Body of pancreas (tissue), 4 donors: ENCODE data around the gene GALNT17. TPM values are rescaled to one million over a fixed set of nuclear protein-coding genes. Genes with fewer than 3 reads are reported as not detected.

ENCODE experiments used
- ATAC-seq: fragments of 150-250 bp; one replicate; pipeline ENCODE4 v1.9.1; 2016
- DNase-seq, 4 donors: peaks; one replicate each; pipeline ENCODE4 v3.0.0-alpha.2; 2019
- H3K27ac ChIP-seq, 4 donors: fragments of 200-600 bp; sonication (generic); 1 replicate in 3 of 4; 2 replicates in 1 of 4; pipeline versions ENCODE4 v1.5.1 to v1.6.1; 2016 to 2019; ENCODE audit warnings: mild to moderate bottlenecking in 1 of 4, mixed read lengths in 1 of 4, moderate library complexity in 1 of 4
- H3K27me3 ChIP-seq, 2 donors: fragments of 200-600 bp; sonication (generic); one replicate each; pipeline ENCODE4 v1.6.0; 2016; ENCODE audit warnings: mild to moderate bottlenecking in 1 of 2
- H3K36me3 ChIP-seq, 2 donors: fragments of 200-600 bp; sonication (generic); replicated peaks in 1 of 2; 2 replicates each; pipeline ENCODE4 v1.5.1; 2016; ENCODE audit warnings: low read depth in 2 of 2; ENCODE audit not compliant: insufficient read depth in 1 of 2
- H3K4me1 ChIP-seq: fragments of 200-600 bp; sonication (generic); one replicate; pipeline ENCODE4 v1.6.0; 2016
- H3K4me3 ChIP-seq, 2 donors: fragments of 200-600 bp; sonication (generic); 1 replicate in 1 of 2; 2 replicates in 1 of 2; pipeline ENCODE4 v1.5.1; 2016 to 2019
- H3K9me3 ChIP-seq, 3 donors: fragments of 200-600 bp; sonication (generic); 1 replicate in 2 of 3; 2 replicates in 1 of 3; pipeline ENCODE4 v1.5.1; 2016
- CTCF ChIP-seq, 7 experiments: fragments of 450-650 bp in 4 of 7; fragments of 200-600 bp in 3 of 7; sonication (generic) in 3 of 7; IDR thresholded peaks; one replicate each; pipeline ENCODE4 v1.5.1; 2016 to 2019; ENCODE audit warnings: antibody characterized with exemption in 7 of 7
- POLR2A ChIP-seq, 3 donors: fragments of 450-650 bp; IDR thresholded peaks; one replicate each; pipeline ENCODE4 v1.6.1; 2016; ENCODE audit warnings: antibody characterized with exemption in 3 of 3, mild to moderate bottlenecking in 2 of 3
- WGBS, 2 donors: methylation state at CpG; one replicate each; pipeline ENCODE4 v1.1.5; 2017; 5-methylcytosine and 5-hydroxymethylcytosine counted together
- intact Hi-C: fragments of 100-400 bp; cut with DNase I; formaldehyde crosslinking; loops from one replicate; pipeline ENCODE4 v1.15.1; 2023
- total RNA-seq, 2 donors: library from RNA; depleted of rRNA; stranded (reverse); fragments of >200 nt; gene quantifications; one replicate each; pipeline ENCODE4 v1.1.0, GENCODE V29; 2016

The GALNT17 gene
- total RNA-seq, 2 donors from 2014 or later, result 6.5 to 27.4 TPM

GRCh38 chr7:71386152-71386785, 254.3 kb downstream of the GALNT17 start:
- H3K27me3 ChIP-seq, result no peaks in the 10 kb centered on the region
- DNase-seq (no peak), ATAC-seq (no peak)
- no peak overlapping the region for H3K4me3 ChIP-seq
- H3K27ac ChIP-seq, result no peak overlapping the region
- TF ChIP-seq CTCF (IDR thresholded peaks at IDR 0.05) (no peak), POLR2A (IDR thresholded peaks at IDR 0.05) (no peak)
- WGBS, 2 donors, result 79 to 83% methylated on average over 12 of the region's 12 CpGs
- H3K9me3 ChIP-seq, result peaks cover 0 to 5% (median 0%) of the 10 kb centered on the region in 3 donors
- H3K36me3 ChIP-seq, result no peaks in the 10 kb centered on the region
- H3K4me1 ChIP-seq, result no peaks in the 10 kb centered on the region
- intact Hi-C loops, result no loop called here

DNA sequence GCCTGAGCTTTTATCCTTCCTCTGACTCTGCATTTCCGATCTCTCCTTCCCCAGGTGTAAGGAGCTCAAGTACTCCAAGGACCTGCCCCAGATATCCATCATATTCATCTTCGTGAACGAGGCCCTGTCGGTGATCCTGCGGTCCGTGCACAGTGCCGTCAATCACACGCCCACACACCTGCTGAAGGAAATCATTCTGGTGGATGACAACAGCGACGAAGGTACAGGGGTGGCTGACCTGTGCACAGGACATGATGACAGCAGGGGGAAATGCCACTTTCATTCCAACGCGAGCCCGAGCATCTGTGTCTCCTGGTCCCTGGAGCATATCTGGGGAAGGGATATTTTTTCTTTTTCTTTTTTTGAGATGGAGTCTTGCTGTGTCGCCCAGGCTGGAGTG, 256.2 kb downstream of the GALNT17 start:
- Histone ChIP-seq H3K27me3 (no peaks in the 10 kb centered on the region), H3K4me1 (no peaks in the 10 kb centered on the region), H3K36me3 (no peaks in the 10 kb centered on the region), H3K27ac (no peak overlapping the region), H3K4me3 (no peak overlapping the region), H3K9me3 (peaks cover 0 to 5% (median 0%) of the 10 kb centered on the region in 3 donors)
- 92 to 94% methylated on average over 12 to 14 of the region's 14 CpGs for WGBS, 2 donors
- intact Hi-C loops, result no loop called here
- DNase-seq (no peak), ATAC-seq (no peak)
- TF ChIP-seq CTCF (IDR thresholded peaks at IDR 0.05), result no peak
- TF ChIP-seq POLR2A (IDR thresholded peaks at IDR 0.05), result no peak

DNA sequence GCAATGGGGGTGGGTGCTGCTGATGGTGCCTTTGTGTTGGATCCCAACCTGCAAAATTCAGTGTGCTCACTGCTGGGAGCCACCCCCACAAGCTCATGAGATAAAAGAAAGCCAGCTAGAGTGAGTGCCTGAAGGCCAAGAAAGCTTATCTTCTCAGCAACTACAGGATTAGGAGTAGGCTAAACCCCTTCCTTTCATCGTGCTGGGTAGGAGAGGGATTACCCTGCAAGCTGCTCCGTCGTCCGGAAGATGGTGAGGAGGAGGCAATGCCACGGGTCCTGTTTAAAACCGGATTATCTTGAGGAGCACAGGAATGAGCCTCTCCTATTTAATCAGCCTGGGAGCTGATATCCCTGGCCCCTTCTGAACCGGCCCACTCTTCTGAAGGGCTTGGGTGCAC, 258.0 kb downstream of the GALNT17 start:
- no peak for DNase-seq
- intact Hi-C loops, result no loop called here
- no peaks in the 10 kb centered on the region for H3K36me3 ChIP-seq
- no peak for ATAC-seq
- no peak overlapping the region for H3K4me3 ChIP-seq
- H3K27ac ChIP-seq, result no peak overlapping the region
- no peaks in the 10 kb centered on the region for H3K4me1 ChIP-seq
- WGBS, 2 donors, result 73 to 80% methylated on average over 7 of the region's 7 CpGs
- peaks cover 0 to 5% (median 0%) of the 10 kb centered on the region in 3 donors for H3K9me3 ChIP-seq
- no peaks in the 10 kb centered on the region for H3K27me3 ChIP-seq
- TF ChIP-seq POLR2A (IDR thresholded peaks at IDR 0.05), result no peak
- TF ChIP-seq CTCF (IDR thresholded peaks at IDR 0.05), result no peak

DNA sequence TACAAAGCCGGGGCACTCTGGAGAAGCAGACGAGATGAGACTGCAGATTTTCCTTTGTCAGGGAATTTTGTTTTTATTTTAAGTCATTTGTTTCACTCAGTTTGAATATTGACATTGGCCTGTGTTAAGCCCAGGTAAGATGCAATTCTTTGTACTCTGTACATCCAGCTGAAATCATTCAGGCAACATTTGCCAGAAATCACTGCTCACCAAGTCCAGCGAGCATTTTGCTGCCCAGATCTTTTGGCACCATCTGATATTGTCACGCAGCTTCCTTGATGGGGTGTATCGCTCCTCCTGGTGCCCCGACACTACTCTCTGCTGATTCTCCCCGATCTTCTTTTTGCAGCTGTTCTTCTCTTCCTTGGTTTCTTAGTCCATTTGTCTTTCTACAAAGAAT, 261.7 kb downstream of the GALNT17 start:
- intact Hi-C loops, result no loop called here
- TF ChIP-seq CTCF (IDR thresholded peaks at IDR 0.05) (no peak), POLR2A (IDR thresholded peaks at IDR 0.05) (no peak)
- H3K27ac ChIP-seq, result no peak overlapping the region
- WGBS, 2 donors, result 74 to 89% methylated on average over 7 of the region's 7 CpGs
- H3K9me3 ChIP-seq, result peaks cover 0 to 5% (median 0%) of the 10 kb centered on the region in 3 donors
- DNase-seq (no peak), ATAC-seq (no peak)
- no peak overlapping the region for H3K4me3 ChIP-seq
- H3K4me1 ChIP-seq, result no peaks in the 10 kb centered on the region
- H3K27me3 ChIP-seq, result no peaks in the 10 kb centered on the region
- no peaks in the 10 kb centered on the region for H3K36me3 ChIP-seq

- ATAC-seq (no peak), DNase-seq (no peak)
- no peak overlapping the region for H3K4me3 ChIP-seq
- TF ChIP-seq POLR2A (IDR thresholded peaks at IDR 0.05) (no peak), CTCF (IDR thresholded peaks at IDR 0.05) (no peak)
- intact Hi-C loops, result no loop called here
- H3K4me1 ChIP-seq, result no peaks in the 10 kb centered on the region
- H3K27me3 ChIP-seq, result no peaks in the 10 kb centered on the region
- WGBS, 2 donors, result 60 to 63% methylated on average over 2 of the region's 2 CpGs
- no peak overlapping the region for H3K27ac ChIP-seq
- no peaks in the 10 kb centered on the region for H3K36me3 ChIP-seq
- H3K9me3 ChIP-seq, result no peaks in the 10 kb centered on the region
These were observed 270.7 kb downstream of the GALNT17 start for GRCh38 chr7:71402684-71403083.
